Esophagus (tissue), 2 donors: ENCODE results near the gene LMBR1L. TPM values are rescaled to one million over a fixed set of nuclear protein-coding genes. Genes with fewer than 3 reads are reported as not detected.
A peak's percentile ranks its signal among the peaks of the same experiment; 100 is the strongest.
"Not testable (repeated sequence)": the region's sequence is repeated elsewhere in the genome, so short reads cannot be mapped to it uniquely, and the experiment has no call there.

Source experiments
- H3K27ac ChIP-seq, 2 donors: one replicate each; pipeline ENCODE4 v1.5.1; 2013; ENCODE audit warnings: low read depth in 2 of 2, mild to moderate bottlenecking in 2 of 2, inconsistent platforms in 1 of 2, low read length in 1 of 2, moderate library complexity in 1 of 2
- H3K27me3 ChIP-seq, 2 donors: one replicate each; pipeline ENCODE4 v1.6.1; 2013; ENCODE audit warnings: low read length in 2 of 2, control low read depth in 1 of 2, mild to moderate bottlenecking in 1 of 2; ENCODE audit not compliant: insufficient read depth in 2 of 2, control insufficient read depth in 1 of 2
- H3K36me3 ChIP-seq, 2 donors: one replicate each; pipeline ENCODE4 v1.6.1; 2013; ENCODE audit warnings: low read length in 1 of 2; ENCODE audit not compliant: control insufficient read depth in 2 of 2, insufficient read depth in 2 of 2
- H3K4me1 ChIP-seq, 2 donors: one replicate each; pipeline ENCODE4 v1.6.1; 2013; ENCODE audit warnings: low read length in 1 of 2; ENCODE audit not compliant: control insufficient read depth in 2 of 2, insufficient read depth in 2 of 2
- H3K4me3 ChIP-seq, 2 donors: one replicate each; pipeline ENCODE4 v1.5.1; 2013; ENCODE audit warnings: low read length in 2 of 2, mild to moderate bottlenecking in 2 of 2, low read depth in 1 of 2, moderate library complexity in 1 of 2
- H3K9me3 ChIP-seq, 2 donors: one replicate each; pipeline ENCODE4 v1.6.1; 2013; ENCODE audit warnings: mild to moderate bottlenecking in 2 of 2, low read depth in 1 of 2, low read length in 1 of 2, moderate library complexity in 1 of 2; ENCODE audit not compliant: control insufficient read depth in 2 of 2, insufficient read depth in 1 of 2
- WGBS, 2 donors: extraction: QIAGEN DNeasy Blood & Tissue Kit; methylation state at CpG; one replicate each; pipeline ENCODE4 v1.1.7; 2013; 5-methylcytosine and 5-hydroxymethylcytosine counted together
- polyA plus RNA-seq, 2 donors: library from polyadenylated mRNA; stranded (reverse); fragments of 200-250 nt; gene quantifications; one replicate each; pipeline ENCODE4 v1.2.3, GENCODE V29; 2013
- donor health status: healthy with polysubstance abuse.
- donor health status: Bipolar disorder and iron deficiency.

The LMBR1L gene
- polyA plus RNA-seq, 2 donors, result 28.3 to 36.2 TPM

DNA sequence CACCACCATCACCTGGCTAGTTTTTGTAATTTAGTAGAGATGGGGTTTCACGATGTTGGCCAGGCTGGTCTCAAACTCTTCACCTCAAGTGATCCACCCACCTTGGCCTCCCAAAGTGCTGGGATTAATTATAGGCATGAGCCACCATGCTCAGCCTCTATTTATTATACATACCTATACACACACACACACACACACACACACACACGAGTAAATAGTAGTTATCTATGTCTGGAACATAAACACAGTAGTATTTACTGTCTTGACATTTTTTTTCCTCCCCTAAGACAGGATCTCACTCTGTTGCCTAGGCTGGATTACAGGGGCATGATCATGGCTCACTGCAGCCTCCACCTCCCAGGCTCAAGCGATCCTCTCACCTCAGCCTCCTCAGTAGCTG is 26.4 kb upstream of the LMBR1L start:
- 90 to 91% methylated on average over 3 of the region's 3 CpGs for WGBS, 2 donors
- H3K36me3 ChIP-seq, H3K27ac ChIP-seq, H3K4me3 ChIP-seq, H3K27me3 ChIP-seq, H3K9me3 ChIP-seq, H3K4me1 ChIP-seq: not testable (repeated sequence)

- H3K27ac ChIP-seq, result no peak overlapping the region
Measured at GRCh38 chr12:49133590-49133989, 22.9 kb upstream of the LMBR1L start.

DNA sequence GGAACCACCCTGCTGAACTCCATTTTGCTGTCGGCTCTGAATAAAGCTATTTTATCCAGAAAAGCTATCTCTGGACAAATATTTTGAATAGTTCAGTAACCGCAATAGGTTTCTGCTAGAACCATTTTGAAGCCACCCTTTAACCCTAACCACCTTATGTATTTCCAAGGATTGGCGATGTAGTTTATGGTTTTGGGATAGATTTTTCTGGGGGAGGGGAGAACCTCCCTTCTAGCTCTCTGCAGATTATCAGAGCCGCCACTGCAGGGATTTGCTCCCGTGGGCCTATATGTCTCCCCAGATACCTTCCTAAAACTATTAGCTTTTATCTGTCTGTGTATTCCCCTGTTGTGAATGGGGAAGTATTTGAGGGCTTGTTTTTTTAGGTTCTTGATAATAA is 22.4 kb upstream of the LMBR1L start:
- 61 to 66% methylated on average over 5 of the region's 5 CpGs for WGBS, 2 donors
- Histone ChIP-seq H3K27me3 (no peaks in the 10 kb centered on the region), H3K4me1 (no peaks in the 10 kb centered on the region), H3K27ac (no peak overlapping the region), H3K36me3 (peaks cover 0 to 6% of the 10 kb centered on the region in 2 donors), H3K4me3 (no peak overlapping the region), H3K9me3 (no peaks in the 10 kb centered on the region)

More at GRCh38 chr12:49133590-49133989, 22.9 kb upstream of the LMBR1L start:
- WGBS, 2 donors, result 86 to 88% methylated on average over 10 of the region's 10 CpGs
- Histone ChIP-seq H3K4me1 (no peaks in the 10 kb centered on the region), H3K4me3 (no peak overlapping the region), H3K9me3 (no peaks in the 10 kb centered on the region), H3K27me3 (no peaks in the 10 kb centered on the region), H3K36me3 (peaks cover 0 to 6% of the 10 kb centered on the region in 2 donors)

DNA sequence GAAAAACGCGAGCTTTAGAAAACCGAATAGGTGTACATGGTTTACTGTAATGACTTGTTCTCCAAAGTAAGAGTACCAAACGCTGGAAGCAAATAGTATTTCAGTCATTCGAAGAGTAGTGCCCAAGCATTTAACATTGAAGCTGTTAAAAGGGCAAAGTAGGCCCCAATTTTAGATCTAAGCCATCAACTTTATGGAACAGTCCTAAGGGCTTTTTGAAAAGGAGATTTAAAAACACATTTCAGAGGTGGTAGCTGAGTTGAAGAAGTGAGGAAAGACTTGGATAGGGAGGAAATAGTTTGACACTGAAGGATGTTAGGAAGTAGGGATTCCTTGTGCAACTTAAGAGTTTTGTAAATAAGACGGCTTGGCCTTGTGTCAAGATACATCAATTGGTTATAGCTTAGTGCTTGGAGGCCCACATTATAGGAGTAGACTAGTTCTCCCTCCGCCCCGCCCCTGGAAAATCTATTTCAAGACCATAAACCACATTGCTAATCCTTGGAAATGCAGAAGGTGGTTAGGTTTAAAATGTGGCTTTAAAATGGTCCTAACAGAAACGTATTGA is 21.3 kb upstream of the LMBR1L start:
- no peaks in the 10 kb centered on the region for H3K9me3 ChIP-seq
- peak overlapping the region; percentile 100 for H3K27ac ChIP-seq
- 16% methylated on average over 9 of the region's 9 CpGs for WGBS, 2 donors
- H3K27me3 ChIP-seq, result no peaks in the 10 kb centered on the region
- peaks cover 0 to 6% of the 10 kb centered on the region in 2 donors for H3K36me3 ChIP-seq
- peak overlapping the region in 1 of 2 donors; percentile 99 for H3K4me3 ChIP-seq
- H3K4me1 ChIP-seq, result no peaks in the 10 kb centered on the region

- Histone ChIP-seq H3K9me3 (no peaks in the 10 kb centered on the region), H3K27me3 (no peaks in the 10 kb centered on the region), H3K36me3 (peaks cover 0 to 6% of the 10 kb centered on the region in 2 donors), H3K27ac (peak within 1 kb of the TSS; percentile 100), H3K4me3 (peak within 1 kb of the TSS; percentile 98 to 99), H3K4me1 (no peaks in the 10 kb centered on the region)
- 0 to 1% methylated on average over 70 to 79 of the region's 79 CpGs for WGBS, 2 donors
Measured at GRCh38 chr12:49131051-49131893, 20.6 kb upstream of the LMBR1L start, which contains the start of gene TUBA1B. TUBA1B (minus strand) TSS chr12:49131395; CDS start chr12:49131300, 95 bp downstream.

DNA sequence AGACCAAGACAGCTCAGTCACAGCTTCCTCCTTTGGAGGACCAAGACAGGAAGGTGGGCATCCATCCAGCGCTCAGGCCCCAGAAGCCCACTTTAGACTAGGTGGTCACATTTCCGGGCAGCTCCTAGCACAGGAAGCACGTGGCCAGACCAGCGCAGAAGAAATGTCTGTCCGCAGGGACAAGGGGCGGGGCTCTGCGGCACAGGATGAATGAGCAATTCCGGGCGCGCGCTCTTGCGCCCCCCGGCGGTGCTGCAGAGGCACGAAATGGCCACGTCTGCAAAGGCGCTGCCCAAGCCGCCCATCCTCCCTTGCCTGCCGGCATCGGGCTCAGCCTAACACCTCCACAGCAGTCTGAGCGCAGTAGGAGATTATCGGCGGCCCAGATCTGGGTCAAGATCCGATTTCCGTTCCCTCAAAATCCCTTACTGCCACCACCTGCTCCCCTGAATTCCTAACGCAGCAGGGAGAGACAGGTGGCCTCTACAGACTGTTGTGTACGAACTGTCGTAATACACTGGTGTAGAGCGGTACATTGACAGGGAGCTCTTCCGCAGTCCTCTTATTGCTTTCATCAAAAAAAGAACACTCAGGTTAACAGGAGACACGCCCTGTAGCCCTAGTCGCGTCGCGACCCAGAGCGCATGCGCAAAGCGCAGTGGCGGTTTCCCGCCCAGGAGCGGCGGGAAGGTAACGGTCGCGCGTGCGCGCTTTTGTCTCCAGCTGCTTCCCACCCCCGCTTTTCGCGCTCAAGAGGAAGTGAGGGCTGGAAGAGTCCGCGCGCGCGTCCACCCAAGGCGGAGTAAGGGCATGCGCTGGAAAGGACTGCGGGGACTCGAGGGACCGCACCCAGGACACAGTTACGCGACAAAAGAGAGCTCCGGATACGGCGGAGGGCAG is 19.8 kb upstream of the LMBR1L start:
- Histone ChIP-seq H3K36me3 (peaks cover 0 to 6% of the 10 kb centered on the region in 2 donors), H3K4me1 (no peaks in the 10 kb centered on the region), H3K27me3 (no peaks in the 10 kb centered on the region), H3K27ac (peak overlapping the region; percentile 100), H3K4me3 (peak overlapping the region; percentile 98 to 99), H3K9me3 (no peaks in the 10 kb centered on the region)
- WGBS, 2 donors, result 0% methylated on average over 66 of the region's 66 CpGs

DNA sequence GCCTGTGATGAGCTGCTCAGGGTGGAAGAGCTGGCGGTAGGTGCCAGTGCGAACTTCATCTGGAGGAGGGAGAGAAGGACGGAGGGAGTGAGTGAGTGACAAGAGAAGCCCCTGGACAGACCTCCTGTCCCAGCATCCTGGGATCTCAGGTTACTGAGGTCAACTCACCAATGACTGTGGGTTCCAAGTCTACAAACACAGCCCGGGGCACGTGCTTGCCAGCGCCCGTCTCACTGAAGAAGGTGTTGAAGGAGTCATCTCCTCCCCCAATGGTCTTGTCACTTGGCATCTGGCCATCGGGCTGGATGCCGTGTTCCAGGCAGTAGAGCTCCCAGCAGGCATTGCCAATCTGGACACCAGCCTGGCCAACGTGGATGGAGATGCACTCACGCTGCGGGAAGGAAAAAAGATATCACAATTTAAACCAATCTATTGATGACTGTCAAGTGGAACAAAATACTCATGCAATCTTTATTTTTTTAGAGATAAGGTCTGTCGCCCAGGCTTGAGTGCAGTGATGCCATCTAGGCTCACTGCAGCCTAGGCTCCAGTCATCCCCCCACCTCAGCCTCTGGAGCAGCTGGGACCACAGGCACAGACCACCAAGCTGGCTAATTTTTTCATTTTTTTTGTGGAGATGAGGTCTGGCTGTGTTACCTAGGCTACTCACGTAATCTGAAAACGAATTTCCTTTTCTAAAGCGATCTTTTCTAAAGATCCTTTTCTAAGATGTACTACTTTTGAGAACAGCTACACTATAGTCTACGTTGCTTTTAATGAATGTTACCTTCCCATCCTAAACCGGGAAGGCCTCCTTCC is 18.9 kb upstream of the LMBR1L start:
- no peaks in the 10 kb centered on the region for H3K4me1 ChIP-seq
- no peaks in the 10 kb centered on the region for H3K27me3 ChIP-seq
- H3K27ac ChIP-seq, result peak overlapping the region; percentile 100
- WGBS, 2 donors, result 41 to 42% methylated on average over 18 of the region's 18 CpGs
- H3K9me3 ChIP-seq, result no peaks in the 10 kb centered on the region
- H3K36me3 ChIP-seq, result peaks cover 0 to 6% of the 10 kb centered on the region in 2 donors
- H3K4me3 ChIP-seq, result peak overlapping the region; percentile 98 to 99

GRCh38 chr12:49127971-49128370 is 17.3 kb upstream of the LMBR1L start:
- 88 to 96% methylated on average over 3 to 8 of the region's 8 CpGs for WGBS, 2 donors
- not testable (repeated sequence) for H3K9me3 ChIP-seq, H3K36me3 ChIP-seq, H3K4me1 ChIP-seq, H3K27me3 ChIP-seq, H3K27ac ChIP-seq, H3K4me3 ChIP-seq
